Stimulated activated naive CD8-positive, alpha-beta T cell treated with anti-CD3 and anti-CD28 coated beads, Interleukin-15, amount 100 ng/mL, for 72 hours (primary cell): ENCODE results near the gene C5orf52.
A peak's percentile ranks its signal among the peaks of the same experiment; 100 is the strongest.
"Not testable (repeated sequence)": the region's sequence is repeated elsewhere in the genome, so short reads cannot be mapped to it uniquely, and the experiment has no call there.

Experiments used
- ATAC-seq: fragments of 150-1000 bp; cut with Tn5 transposase; 2 replicates; pipeline ENCODE4 v1.10.0; 2021; ENCODE audit warnings: mild to moderate bottlenecking, moderate library complexity
- DNase-seq, 2 donors: peaks; one replicate each; pipeline ENCODE4 v3.0.0; 2021 to 2022
- H3K27ac Mint-ChIP-seq, 2 donors: one replicate each; pipeline ENCODE4 v1.8.0; 2022; ENCODE audit warnings: mild to moderate bottlenecking in 2 of 2, mixed read lengths in 2 of 2, moderate library complexity in 2 of 2
- H3K27me3 Mint-ChIP-seq: one replicate; pipeline ENCODE4 v1.8.0; 2022; ENCODE audit warnings: mixed read lengths
- H3K4me1 Mint-ChIP-seq: one replicate; pipeline ENCODE4 v1.8.0; 2022; ENCODE audit warnings: mild to moderate bottlenecking, mixed read lengths
- H3K4me3 Mint-ChIP-seq, 2 donors: one replicate each; pipeline ENCODE4 v1.8.0; 2022; ENCODE audit warnings: mild to moderate bottlenecking in 2 of 2, mixed read lengths in 2 of 2, moderate library complexity in 1 of 2
- H3K9me3 Mint-ChIP-seq, 2 donors: one replicate each; pipeline ENCODE4 v1.8.0; 2022; ENCODE audit warnings: mixed read lengths in 2 of 2

The C5orf52 gene

GRCh38 chr5:157665467-157666070 lies 5.8 kb upstream of the C5orf52 start:
- H3K27me3 Mint-ChIP-seq: peaks cover 28% of the 10 kb centered on the region
- peaks cover 9% of the 10 kb centered on the region for H3K4me1 Mint-ChIP-seq
- peak overlapping the region in 1 of 2 donors; percentile 83 for H3K27ac Mint-ChIP-seq
- DNase-seq (no peak), ATAC-seq (no peak)
- H3K4me3 Mint-ChIP-seq: no peak overlapping the region
- H3K9me3 Mint-ChIP-seq: peaks cover 0 to 4% of the 10 kb centered on the region in 2 donors

DNA sequence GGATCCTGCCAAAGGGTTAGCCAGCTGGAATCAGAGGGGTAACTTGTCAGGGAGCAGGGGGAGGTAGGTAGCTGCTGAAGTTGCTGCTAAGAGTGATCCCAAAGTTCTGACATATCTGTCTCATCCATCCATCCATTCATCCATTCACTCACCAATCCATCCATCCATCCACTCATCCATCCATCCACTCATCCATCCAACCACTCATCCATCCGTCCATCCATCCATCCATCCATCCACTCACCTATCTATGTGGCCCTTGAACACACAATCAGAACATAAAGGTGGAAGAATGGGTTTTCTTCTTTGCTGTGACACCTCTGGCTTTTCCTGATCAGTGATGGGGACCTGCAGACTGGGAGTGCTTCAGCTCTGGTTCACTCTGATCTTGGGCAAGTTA lies 3.0 kb upstream of the C5orf52 start:
- Mint-ChIP-seq H3K27me3 (peaks cover 52% of the 10 kb centered on the region), H3K27ac (no peak overlapping the region), H3K9me3 (peaks cover 0 to 4% of the 10 kb centered on the region in 2 donors), H3K4me3 (no peak overlapping the region), H3K4me1 (peaks cover 26% of the 10 kb centered on the region)
- DNase-seq: no peak
- no peak for ATAC-seq

DNA sequence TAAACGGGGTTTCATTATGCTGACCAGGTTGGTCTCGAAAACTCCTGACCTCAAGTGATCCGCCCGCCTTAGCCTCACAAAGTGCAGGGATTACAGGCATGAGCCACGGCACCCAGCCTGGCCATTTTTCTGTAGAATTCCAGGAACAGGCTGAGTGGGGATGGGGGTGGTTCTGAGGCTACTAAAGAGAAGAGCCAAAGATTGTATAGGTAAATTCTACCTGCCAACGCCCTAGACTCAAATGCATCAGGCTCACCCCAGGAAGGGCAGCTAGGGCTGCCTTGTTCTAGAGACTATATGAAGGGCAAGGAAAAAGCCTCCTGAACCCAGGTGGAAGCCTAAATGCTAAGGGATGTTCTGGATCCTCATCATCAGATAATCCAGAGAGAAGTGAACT lies 1.6 kb upstream of the C5orf52 start:
- no peak overlapping the region for H3K27ac Mint-ChIP-seq
- DNase-seq (no peak), ATAC-seq (no peak)
- H3K27me3 Mint-ChIP-seq: peaks cover 63% of the 10 kb centered on the region
- H3K9me3 Mint-ChIP-seq: peaks cover 0 to 4% of the 10 kb centered on the region in 2 donors
- H3K4me1 Mint-ChIP-seq: peaks cover 26% of the 10 kb centered on the region
- peak overlapping the region in 1 of 2 donors; percentile 88 for H3K4me3 Mint-ChIP-seq

- H3K27ac Mint-ChIP-seq: peak overlapping the region; percentile 15 to 55
- H3K4me1 Mint-ChIP-seq: peaks cover 26% of the 10 kb centered on the region
Measured at GRCh38 chr5:157671592-157672330, 428 bp downstream of the C5orf52 start.

GRCh38 chr5:157672976-157673375 lies 1.6 kb downstream of the C5orf52 start:
- no peak overlapping the region for H3K4me3 Mint-ChIP-seq
- ATAC-seq (no peak), DNase-seq (no peak)
- H3K27ac Mint-ChIP-seq: no peak overlapping the region
- H3K27me3 Mint-ChIP-seq: peaks cover 57% of the 10 kb centered on the region
- H3K4me1 Mint-ChIP-seq: peaks cover 26% of the 10 kb centered on the region
- H3K9me3 Mint-ChIP-seq: no peaks in the 10 kb centered on the region

More at GRCh38 chr5:157671592-157672330, 428 bp downstream of the C5orf52 start:
- no peak for ATAC-seq
- H3K9me3 Mint-ChIP-seq: no peaks in the 10 kb centered on the region
- H3K27me3 Mint-ChIP-seq: peaks cover 63% of the 10 kb centered on the region
- no peak for DNase-seq
- H3K4me3 Mint-ChIP-seq: peak overlapping the region; percentile 83 to 88

DNA sequence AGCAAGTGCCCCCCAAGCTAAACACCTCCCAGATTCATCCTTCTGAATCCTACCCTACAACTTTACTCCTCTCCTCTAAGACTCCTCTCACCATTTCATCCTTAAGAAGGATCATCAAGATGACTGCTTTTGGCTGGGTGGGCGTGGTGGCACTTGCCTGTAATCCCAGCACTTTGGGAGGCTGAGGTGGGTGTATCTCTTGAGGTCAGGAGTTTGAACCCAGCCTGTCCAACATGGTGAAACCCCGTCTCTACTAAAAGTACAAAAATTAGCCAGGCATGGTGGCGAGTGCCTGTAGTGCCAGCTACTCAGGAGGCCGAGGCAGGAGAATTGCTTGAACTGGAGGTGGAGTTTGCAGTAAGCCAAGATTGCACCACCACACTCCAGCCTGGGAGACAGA lies 3.0 kb downstream of the C5orf52 start:
- not testable (repeated sequence) for H3K4me3 Mint-ChIP-seq, ATAC-seq
- H3K27me3 Mint-ChIP-seq: peaks cover 46% of the 10 kb centered on the region

DNA sequence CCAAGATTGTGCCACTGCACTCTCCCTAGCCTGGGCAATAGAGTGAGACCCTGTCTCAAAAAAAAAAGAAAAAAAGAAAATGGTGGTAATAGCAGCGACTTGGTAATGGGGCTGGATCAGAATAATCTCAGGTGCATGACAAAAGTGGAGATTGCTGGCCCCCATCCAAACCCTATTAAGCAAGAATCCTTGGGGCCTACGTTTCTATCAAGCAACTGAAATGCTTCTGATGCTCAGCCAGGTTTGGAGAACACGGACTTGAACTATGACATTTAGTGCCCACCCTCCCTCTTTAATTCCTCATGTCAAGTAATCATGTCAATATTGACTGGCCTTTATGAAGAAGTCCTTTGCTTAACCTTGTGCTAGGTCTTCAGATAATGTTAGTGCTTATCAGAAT lies 6.6 kb downstream of the C5orf52 start:
- no peaks in the 10 kb centered on the region for H3K9me3 Mint-ChIP-seq
- H3K4me3 Mint-ChIP-seq: no peak overlapping the region
- peaks cover 12% of the 10 kb centered on the region for H3K27me3 Mint-ChIP-seq
- no peak for ATAC-seq
- no peaks in the 10 kb centered on the region for H3K4me1 Mint-ChIP-seq
- H3K27ac Mint-ChIP-seq: no peak overlapping the region
- no peak for DNase-seq

More for the DNA sequence above, 3.0 kb downstream of the C5orf52 start:
- H3K4me1 Mint-ChIP-seq: peaks cover 26% of the 10 kb centered on the region
- H3K9me3 Mint-ChIP-seq, DNase-seq, H3K27ac Mint-ChIP-seq: not testable (repeated sequence)

- H3K27me3 Mint-ChIP-seq: no peaks in the 10 kb centered on the region
- no peak for DNase-seq
- H3K27ac Mint-ChIP-seq: no peak overlapping the region
- H3K9me3 Mint-ChIP-seq: no peaks in the 10 kb centered on the region
- no peaks in the 10 kb centered on the region for H3K4me1 Mint-ChIP-seq
- no peak overlapping the region for H3K4me3 Mint-ChIP-seq
- no peak for ATAC-seq
Measured at GRCh38 chr5:157679801-157680200, 8.5 kb downstream of the C5orf52 start.

DNA sequence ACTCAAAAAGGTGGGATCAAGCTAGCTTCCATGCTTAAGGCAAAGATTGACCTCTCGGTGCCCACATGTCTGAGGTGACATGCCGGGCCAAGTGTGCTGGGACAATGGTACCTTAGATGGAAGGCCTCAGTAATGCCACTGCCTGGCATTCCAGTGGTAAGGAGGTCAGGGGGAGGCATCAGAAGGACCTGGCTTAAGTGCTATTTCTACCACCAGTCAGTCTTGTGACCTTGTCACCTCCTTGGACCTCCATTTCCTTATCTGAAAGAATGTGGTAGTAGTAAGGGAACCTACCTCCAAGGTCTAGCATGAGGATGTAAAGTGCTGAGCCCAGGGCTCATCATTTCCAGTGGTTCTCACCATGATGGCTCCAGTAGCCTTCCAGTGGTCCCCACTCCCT lies 8.9 kb downstream of the C5orf52 start:
- Mint-ChIP-seq H3K4me1 (no peaks in the 10 kb centered on the region), H3K4me3 (no peak overlapping the region), H3K27ac (no peak overlapping the region), H3K27me3 (no peaks in the 10 kb centered on the region), H3K9me3 (no peaks in the 10 kb centered on the region)
- ATAC-seq: no peak
- no peak for DNase-seq

DNA sequence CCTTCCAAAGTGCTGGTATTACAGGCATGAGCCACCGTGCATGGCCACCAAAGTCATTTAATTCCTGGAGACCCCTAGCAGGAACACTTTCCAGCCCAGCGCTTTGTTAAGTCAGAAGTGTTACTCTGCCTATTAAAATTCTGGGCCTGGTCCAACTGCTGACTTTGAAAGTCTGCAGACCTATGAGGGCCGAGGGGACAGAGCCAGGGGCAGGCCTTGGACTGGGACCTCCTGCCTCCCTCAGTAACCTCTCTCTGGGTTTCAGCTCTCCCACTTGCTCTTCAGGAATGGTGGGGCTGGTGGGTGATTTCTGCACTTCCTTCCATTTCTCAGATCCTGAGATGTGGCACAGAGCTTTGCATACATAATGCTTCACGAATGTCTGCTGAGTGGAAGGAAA lies 9.7 kb downstream of the C5orf52 start:
- H3K4me1 Mint-ChIP-seq: no peaks in the 10 kb centered on the region
- H3K9me3 Mint-ChIP-seq: no peaks in the 10 kb centered on the region
- no peaks in the 10 kb centered on the region for H3K27me3 Mint-ChIP-seq
- no peak overlapping the region for H3K27ac Mint-ChIP-seq
- H3K4me3 Mint-ChIP-seq: no peak overlapping the region
- no peak for ATAC-seq
- DNase-seq: no peak

GRCh38 chr5:157682257-157682656 lies 10.9 kb downstream of the C5orf52 start:
- H3K27ac Mint-ChIP-seq: no peak overlapping the region
- no peak overlapping the region for H3K4me3 Mint-ChIP-seq
- no peaks in the 10 kb centered on the region for H3K27me3 Mint-ChIP-seq
- no peak for ATAC-seq
- H3K9me3 Mint-ChIP-seq: no peaks in the 10 kb centered on the region
- DNase-seq: no peak
- H3K4me1 Mint-ChIP-seq: no peaks in the 10 kb centered on the region

- H3K4me3 Mint-ChIP-seq, H3K4me1 Mint-ChIP-seq, DNase-seq, ATAC-seq, H3K27ac Mint-ChIP-seq, H3K9me3 Mint-ChIP-seq, H3K27me3 Mint-ChIP-seq: not testable (repeated sequence)
Measured at GRCh38 chr5:157686276-157687197, 15.2 kb downstream of the C5orf52 start.

GRCh38 chr5:157687198-157687554 lies 15.8 kb downstream of the C5orf52 start:
- Mint-ChIP-seq H3K27me3 (peaks cover 11% of the 10 kb centered on the region), H3K4me1 (no peaks in the 10 kb centered on the region)
- no peak for ATAC-seq

DNA sequence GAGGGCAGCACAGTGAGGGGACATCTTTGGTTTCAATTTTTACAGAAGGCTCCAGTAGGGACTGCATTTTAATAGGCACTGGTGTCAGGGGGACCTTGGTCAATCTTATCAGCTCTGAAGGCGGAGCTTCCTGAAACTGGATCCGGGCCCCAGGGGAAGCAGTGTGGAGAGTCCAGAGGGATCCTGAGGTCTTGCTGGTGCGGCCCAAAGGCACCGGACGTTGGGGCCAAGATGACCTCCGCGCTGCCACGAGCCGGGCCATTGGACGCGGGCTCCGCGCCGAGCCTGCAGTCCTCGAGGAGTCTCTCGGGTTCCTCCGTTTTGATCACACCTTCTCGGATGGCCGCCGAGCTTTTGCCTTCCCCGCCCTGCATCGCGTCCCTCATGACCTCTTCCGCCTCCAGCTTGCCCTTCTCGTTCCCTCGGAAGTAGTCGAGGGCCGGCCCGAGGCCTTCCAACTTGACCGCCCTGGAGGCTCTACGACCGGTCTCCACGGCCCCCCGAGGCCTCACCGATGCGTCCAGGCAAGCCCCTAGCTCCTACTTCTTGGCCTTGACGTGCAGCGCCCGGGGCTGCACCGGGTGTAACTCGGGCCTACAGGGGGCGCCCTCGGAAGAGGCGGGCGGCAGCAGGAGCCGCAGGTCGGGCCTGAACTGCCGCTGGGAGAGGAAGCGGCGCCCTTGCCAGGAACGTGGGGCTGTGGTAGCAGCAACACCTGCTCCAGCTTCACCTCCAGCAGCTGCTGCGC lies 18.8 kb downstream of the C5orf52 start:
- H3K4me3 Mint-ChIP-seq: no peak overlapping the region
- peaks cover 18% of the 10 kb centered on the region for H3K27me3 Mint-ChIP-seq
- H3K27ac Mint-ChIP-seq: no peak overlapping the region
- H3K9me3 Mint-ChIP-seq: peaks cover 0 to 11% of the 10 kb centered on the region in 2 donors
- ATAC-seq: peak; percentile 26
- peak in 1 of 2 donors; percentile 10 for DNase-seq
- H3K4me1 Mint-ChIP-seq: no peaks in the 10 kb centered on the region

More at GRCh38 chr5:157687198-157687554, 15.8 kb downstream of the C5orf52 start:
- peaks cover 0 to 11% of the 10 kb centered on the region in 2 donors for H3K9me3 Mint-ChIP-seq
- H3K27ac Mint-ChIP-seq: no peak overlapping the region
- H3K4me3 Mint-ChIP-seq: no peak overlapping the region
- no peak for DNase-seq
